Adrenal gland (tissue), 12 donors: Measurements from ENCODE around the gene AMY2A. TPM values are rescaled to one million over a fixed set of nuclear protein-coding genes. Genes with fewer than 3 reads are reported as not detected.
"Not testable (repeated sequence)": the region's sequence is repeated elsewhere in the genome, so short reads cannot be mapped to it uniquely, and the experiment has no call there.

Source experiments
- DNase-seq, 7 donors: peaks; one replicate each; pipeline ENCODE4 v3.0.0-alpha.2; 2019 to 2020
- H3K27ac ChIP-seq, 5 donors: fragments of 200-600 bp; sonication (generic) in 4 of 5; 1 replicate in 3 of 5; 2 replicates in 2 of 5; pipeline versions ENCODE4 v1.5.1 to v1.8.0; 2016 to 2020; ENCODE audit warnings: mild to moderate bottlenecking in 1 of 5
- H3K27me3 ChIP-seq: fragments of 200-600 bp; 2 replicates; pipeline ENCODE4 v1.8.0; 2021
- H3K36me3 ChIP-seq, 2 donors: fragments of 200-600 bp; replicated peaks in 1 of 2; 1 replicate in 1 of 2; 2 replicates in 1 of 2; pipeline versions ENCODE4 v1.5.1 to v1.8.0; 2018 to 2022
- H3K4me1 ChIP-seq, 2 donors: fragments of 200-600 bp; replicated peaks in 1 of 2; 1 replicate in 1 of 2; 2 replicates in 1 of 2; pipeline versions ENCODE4 v1.5.1 to v1.8.0; 2018 to 2021
- H3K4me3 ChIP-seq, 4 donors: fragments of 200-600 bp; sonication (generic) in 3 of 4; one replicate each; pipeline ENCODE4 v1.5.1; 2016 to 2018
- H3K9me3 ChIP-seq, 3 donors: fragments of 200-600 bp; sonication (generic) in 1 of 3; replicated peaks in 1 of 3; 1 replicate in 2 of 3; 2 replicates in 1 of 3; pipeline versions ENCODE4 v1.5.1 to v1.8.0; 2016 to 2021
- WGBS, 4 donors: extraction: QIAGEN DNeasy Blood & Tissue Kit in 2 of 4; methylation state at CpG; one replicate each; pipeline versions ENCODE4 v1.1.5 to v1.1.7; 2013 to 2017; 5-methylcytosine and 5-hydroxymethylcytosine counted together
- intact Hi-C, 2 donors: fragments of 100-400 bp; cut with DNase I; formaldehyde crosslinking; loops; one replicate each; pipeline versions ENCODE4 v1.14.1 to v1.15.0; 2022 to 2023
- polyA plus RNA-seq, 3 donors: library from polyadenylated mRNA; stranded (reverse); fragments of 200-250 nt in 2 of 3; fragments of 350-450 nt in 1 of 3; fragmentation: Illumina TruSeq in 1 of 3; extraction: RNeasy Lipid Tissue Mini Kit (QIAGEN cat#74804) in 1 of 3; gene quantifications; one replicate each; pipeline ENCODE4 v1.2.3, GENCODE V29; 2013 to 2014
- small RNA-seq, 2 donors: library from RNA; depleted of rRNA; stranded (forward); fragments of <200 nt; gene quantifications; one replicate each; pipeline ENCODE3, GENCODE V24; 2016
- total RNA-seq, 9 donors: library from RNA; depleted of rRNA in 4 of 9; stranded (reverse); fragments of >200 nt in 4 of 9; fragments of 120-200 nt in 1 of 9; fragmentation: NEBNext Ultra II Directional in 1 of 9; extraction: Animal tissue kit (Norgen Biotek cat#: 25700) in 1 of 9; gene quantifications; one replicate each; pipeline versions ENCODE4 v1.1.0 to v1.2.4, GENCODE V29; 2013 to 2023
- donor health status: healthy with polysubstance abuse.
- donor health status: Bipolar disorder and iron deficiency.
- donor health status: DM: yes; HTN: yes; CAD: no.
- donor health status: DM: no; HTN: no; CAD: no.
- donor health status: DM: no; HTN: no; CAD: no.
- donor health status: DM: yes; HTN: yes; CAD: no.

AMY2A gene
- total and polyA plus RNA-seq, 12 donors = 0.17 to 0.74 (median 0.31) TPM; not detected in 6

DNA sequence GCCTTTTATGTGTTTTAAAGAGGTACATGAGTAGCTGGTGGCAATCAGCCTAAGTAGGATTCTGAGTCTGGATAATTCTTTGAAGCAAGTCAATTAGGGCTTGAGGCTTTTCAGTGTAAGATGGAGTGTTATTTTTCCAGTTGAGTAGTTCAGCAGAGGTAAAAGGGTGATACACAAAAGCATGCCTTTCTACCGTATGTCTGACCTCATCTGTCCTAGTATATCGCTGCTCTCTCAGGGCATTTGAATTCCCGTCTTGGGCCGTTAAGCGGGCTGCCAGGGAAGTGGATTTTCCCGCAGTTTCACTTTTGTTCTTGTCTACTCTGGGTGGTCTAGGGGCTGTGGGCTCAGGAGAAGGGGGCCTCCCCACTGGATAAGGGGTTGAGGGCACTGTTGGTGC lies 36.9 kb downstream of the AMY2A start:
- H3K9me3 ChIP-seq, H3K27ac ChIP-seq, H3K36me3 ChIP-seq, H3K4me3 ChIP-seq, H3K4me1 ChIP-seq, H3K27me3 ChIP-seq, DNase-seq, intact Hi-C loops: not testable (repeated sequence)
- no CpG with 5 or more reads among the region's 6 CpGs for WGBS, 4 donors

GRCh38 chr1:103655460-103655859 lies 38.2 kb downstream of the AMY2A start, which contains the start of gene AMY1A:
AMY1A (plus strand) TSS chr1:103655760; CDS start chr1:103656331, 571 bp downstream.
- H3K27me3 ChIP-seq, DNase-seq, intact Hi-C loops: not testable (repeated sequence)

More at GRCh38 chr1:103655460-103655859, 38.2 kb downstream of the AMY2A start, which contains the start of gene AMY1A:
- H3K36me3 ChIP-seq, H3K4me3 ChIP-seq, H3K9me3 ChIP-seq, H3K27ac ChIP-seq, H3K4me1 ChIP-seq: not testable (repeated sequence)
- WGBS, 4 donors = no CpG with 5 or more reads among the region's 5 CpGs

Small RNAs within 50 kb of the gene (small RNA-seq; reads per million reads assigned to genes)
- 0 reads per million in 2 donors for gene AC105272.1

Other genes starting within 250 kb of the AMY2A start
- gene RNPC3, start 91.7 kb upstream of the AMY2A start, total RNA-seq = 10 to 100 TPM in 8 of 9 donors, 1 to 10 TPM in 1; 7.4 to 41.3 (median 23.7) TPM
- gene RNPC3, start 91.7 kb upstream of the AMY2A start, polyA plus RNA-seq = 10 to 100 TPM in 2 of 3 donors, 1 to 10 TPM in 1; 5.8 to 24.1 (median 12.7) TPM
- 10 to 100 TPM in 7 of 9 donors, 1 to 10 TPM in 2; 6.1 to 26.4 (median 14.4) TPM for gene AMY2B, start 45.8 kb upstream of the AMY2A start, total RNA-seq
- 100 to 1,000 TPM in 1 of 3 donors, 10 to 100 TPM in 1, 1 to 10 TPM in 1; 7.9 to 118 (median 88.6) TPM for gene AMY2B, start 45.8 kb upstream of the AMY2A start, polyA plus RNA-seq
- gene AMY1A, start 38.3 kb downstream of the AMY2A start, total RNA-seq = not detected
- gene AMY1A, start 38.3 kb downstream of the AMY2A start, polyA plus RNA-seq = not detected
- not detected for gene AMY1B, start 78.8 kb downstream of the AMY2A start, total RNA-seq
- not detected for gene AMY1B, start 78.8 kb downstream of the AMY2A start, polyA plus RNA-seq
- gene AMY1C, start 132.5 kb downstream of the AMY2A start, total RNA-seq = not detected
- not detected for gene AMY1C, start 132.5 kb downstream of the AMY2A start, polyA plus RNA-seq